OCI-LY1 (cell line): ENCODE results near the gene TMCO1.
"Not testable (repeated sequence)": the region's sequence is repeated elsewhere in the genome, so short reads cannot be mapped to it uniquely, and the experiment has no call there.

Experiments used
- CTCF ChIP-seq: fragments of 200-600 bp; sonication (generic), shearing (Covaris generic); IDR thresholded peaks from 2 replicates; pipeline ENCODE4 v1.5.1; 2017; ENCODE audit warnings: mild to moderate bottlenecking, antibody characterized with exemption, low read length, moderate library complexity, mixed read lengths
- EZH2 ChIP-seq: fragments of 200-600 bp; sonication (generic), shearing (Covaris generic); IDR thresholded peaks from 2 replicates; pipeline ENCODE4 v1.8.0; 2017; ENCODE audit warnings: borderline replicate concordance, mixed run types, mild to moderate bottlenecking, antibody characterized with exemption, low read length, moderate library complexity, mixed read lengths

GRCh38 chr1:165783519-165783918 is 14.9 kb upstream of the TMCO1 start:
- TF ChIP-seq EZH2, CTCF: not testable (repeated sequence)
